Endothelial cell of umbilical vein (primary cell): ENCODE data around the gene GTF2H1. TPM values are rescaled to one million over a fixed set of nuclear protein-coding genes. Genes with fewer than 3 reads are reported as not detected.

ENCODE experiments used
- BruUV-seq: library from RNA; stranded (reverse); fragments of 400-500 nt; replicated peaks from 2 replicates; lab custom pipeline; 2021; lab: Mats Ljungman, UMichigan
- CTCF ChIA-PET: fragments of 300-600, 350-600 bp; sonication (Branson Sonifier 250); formaldehyde crosslinking; loops from one replicate; lab custom pipeline; 2021; ENCODE audit warnings: antibody characterized with exemption, inconsistent platforms; lab: Charles Lee
- POLR2A ChIA-PET: fragments of 300-600, 350-600 bp; sonication (Branson Sonifier 250); formaldehyde crosslinking; loops from one replicate; lab custom pipeline; 2021; ENCODE audit warnings: antibody characterized with exemption, inconsistent platforms; lab: Charles Lee
- DNase-seq: peaks from one replicate; pipeline ENCODE4 v3.0.0-alpha.2; 2011; ENCODE audit warnings: low read depth, low spot score
- FAIRE-seq: peaks from 2 replicates; lab custom pipeline; 2011; peaks lifted over from hg19 to GRCh38; lab: Jason Lieb, UNC
- H2AFZ ChIP-seq: 2 replicates; pipeline ENCODE4 v1.6.0; 2012; ENCODE audit warnings: low read depth, low read length, control low read depth, inconsistent platforms
- H3K27ac ChIP-seq: 2 replicates; pipeline ENCODE4 v1.5.1; 2011; ENCODE audit warnings: low read depth, mild to moderate bottlenecking, control low read depth, low read length, moderate library complexity; ENCODE audit not compliant: insufficient read depth
- H3K27me3 ChIP-seq, 2 experiments: 2 replicates each; pipeline versions ENCODE4 v1.6.0 to v1.6.1; 2011; ENCODE audit warnings: low read length in 2 of 2, mixed read lengths in 1 of 2; ENCODE audit not compliant: control insufficient read depth in 2 of 2, insufficient read depth in 2 of 2
- H3K36me3 ChIP-seq, 2 experiments: 2 replicates in 1 of 2; 3 replicates in 1 of 2; pipeline ENCODE4 v1.5.1; 2011; ENCODE audit warnings: low read length in 2 of 2, mild to moderate bottlenecking in 1 of 2, moderate library complexity in 1 of 2; ENCODE audit not compliant: control insufficient read depth in 2 of 2, insufficient read depth in 2 of 2; ENCODE audit errors: extremely low read depth in 1 of 2
- H3K4me1 ChIP-seq: 3 replicates; pipeline ENCODE4 v1.5.1; 2011; ENCODE audit warnings: mild to moderate bottlenecking, low read length; ENCODE audit not compliant: control insufficient read depth, insufficient read depth; ENCODE audit errors: extremely low read depth
- H3K4me2 ChIP-seq: 2 replicates; pipeline ENCODE4 v1.6.1; 2011; ENCODE audit warnings: low read length, control low read depth, mixed read lengths; ENCODE audit not compliant: insufficient read depth
- H3K4me3 ChIP-seq, 3 experiments: fragments of 200-600 bp in 1 of 3; sonication (generic), shearing (Covaris generic) in 1 of 3; replicated peaks in 1 of 3; 2 replicates each; pipeline ENCODE4 v1.5.1; 2011 to 2016; ENCODE audit warnings: control low read depth in 3 of 3, low read length in 3 of 3, mild to moderate bottlenecking in 2 of 3, inconsistent platforms in 1 of 3, low read depth in 1 of 3, moderate library complexity in 1 of 3; ENCODE audit not compliant: insufficient read depth in 1 of 3
- H3K79me2 ChIP-seq: 2 replicates; pipeline ENCODE4 v1.6.0; 2012; ENCODE audit warnings: low read length, inconsistent platforms; ENCODE audit not compliant: control insufficient read depth, insufficient read depth
- H3K9ac ChIP-seq: replicated peaks from 2 replicates; pipeline ENCODE3; 2011; ENCODE audit warnings: low read length, control low read depth; ENCODE audit not compliant: insufficient read depth; ENCODE audit errors: extremely low read depth
- H3K9me1 ChIP-seq: replicated peaks from 3 replicates; pipeline ENCODE4 v1.6.0; 2011; ENCODE audit warnings: mild to moderate bottlenecking, low read length; ENCODE audit not compliant: control insufficient read depth, insufficient read depth; ENCODE audit errors: extremely low read depth
- H3K9me3 ChIP-seq: replicated peaks from 2 replicates; pipeline ENCODE4 v1.5.1; 2012; ENCODE audit warnings: low read length, inconsistent platforms; ENCODE audit not compliant: control insufficient read depth, insufficient read depth
- H4K20me1 ChIP-seq: replicated peaks from 2 replicates; pipeline ENCODE3; 2011; ENCODE audit warnings: mild to moderate bottlenecking, low read length; ENCODE audit not compliant: control insufficient read depth, insufficient read depth; ENCODE audit errors: extremely low read depth
- EZH2 ChIP-seq: IDR thresholded peaks from 2 replicates; pipeline ENCODE4 v1.6.1; 2012; ENCODE audit warnings: borderline replicate concordance, low read depth, mild to moderate bottlenecking, moderate library complexity, low read length, inconsistent platforms; ENCODE audit not compliant: severe bottlenecking
- FOS ChIP-seq: IDR thresholded peaks from 2 replicates; pipeline ENCODE4 v1.6.1; 2011; ENCODE audit warnings: mild to moderate bottlenecking, low read length, moderate library complexity, borderline replicate concordance; ENCODE audit not compliant: insufficient read depth
- GATA2 ChIP-seq: IDR thresholded peaks from 2 replicates; pipeline ENCODE4 v1.7.0; 2011; ENCODE audit warnings: low read depth, mild to moderate bottlenecking, moderate library complexity, mixed read lengths, low read length; ENCODE audit not compliant: insufficient read length, insufficient read depth
- JUN ChIP-seq: IDR thresholded peaks from 2 replicates; pipeline ENCODE4 v1.6.1; 2011; ENCODE audit warnings: borderline replicate concordance, low read depth; ENCODE audit not compliant: insufficient read length, insufficient read depth
- MYC ChIP-seq: IDR thresholded peaks from one replicate; pipeline ENCODE4 v1.6.1; 2011; ENCODE audit warnings: mild to moderate bottlenecking, low read depth, low read length
- POLR2A ChIP-seq: IDR thresholded peaks from 2 replicates; pipeline ENCODE4 v1.6.1; 2012; ENCODE audit warnings: low read depth, mild to moderate bottlenecking, control low read depth, low read length
- POLR2AphosphoS5 ChIP-seq: IDR thresholded peaks from 2 replicates; pipeline ENCODE4 v1.6.1; 2012; ENCODE audit warnings: low read depth, mild to moderate bottlenecking, control low read depth, low read length, moderate library complexity; ENCODE audit not compliant: insufficient read depth
- dilution Hi-C: fragments of 300-500 bp; cut with MboI; formaldehyde crosslinking; loops from one replicate; pipeline ENCODE4 v1.15.0; 2019; ENCODE audit warnings: low sequenced_read_pairs; ENCODE audit not compliant: extremely low pct_ligation_motif_present
- intact Hi-C: fragments of 100-400 bp; cut with micrococcal nuclease; formaldehyde crosslinking; loops from one replicate; pipeline ENCODE4 v1.10.0; 2022
- polyA plus RNA-seq, 4 experiments: library from polyadenylated mRNA; depleted of rRNA in 3 of 4; stranded (reverse) in 3 of 4; unstranded in 1 of 4; fragments of >200 nt; gene quantifications; 2 replicates each; pipeline versions ENCODE4 v1.2.1 to v1.2.3, GENCODE V29; 2011 to 2012; ENCODE audit warnings: missing spikeins in 1 of 4
- total RNA-seq: library from RNA; stranded (reverse); gene quantifications from 2 replicates; pipeline ENCODE4 v1.2.3, GENCODE V29; 2021
- TF ChIP-seq, protein P1 (sequence below): IDR thresholded peaks from 2 replicates; pipeline ENCODE4 v1.6.1; 2011; ENCODE audit not compliant: insufficient read depth, insufficient read length
- TF ChIP-seq, protein P2 (sequence below), 2 donors: IDR thresholded peaks; 1 replicate in 1 of 2; 2 replicates in 1 of 2; pipeline ENCODE4 v1.5.1; 2011; ENCODE audit warnings: low read length in 2 of 2, mild to moderate bottlenecking in 2 of 2, moderate library complexity in 2 of 2, control low read depth in 1 of 2, inconsistent platforms in 1 of 2, low read depth in 1 of 2; ENCODE audit not compliant: insufficient read depth in 1 of 2; ENCODE audit errors: extremely low read depth in 1 of 2

Gene GTF2H1
- total and polyA plus RNA-seq, 2 donors (not counting 3 experiments of a cell fraction or from before 2014, with no cell fraction given): 15.7 to 47.7 TPM

DNA sequence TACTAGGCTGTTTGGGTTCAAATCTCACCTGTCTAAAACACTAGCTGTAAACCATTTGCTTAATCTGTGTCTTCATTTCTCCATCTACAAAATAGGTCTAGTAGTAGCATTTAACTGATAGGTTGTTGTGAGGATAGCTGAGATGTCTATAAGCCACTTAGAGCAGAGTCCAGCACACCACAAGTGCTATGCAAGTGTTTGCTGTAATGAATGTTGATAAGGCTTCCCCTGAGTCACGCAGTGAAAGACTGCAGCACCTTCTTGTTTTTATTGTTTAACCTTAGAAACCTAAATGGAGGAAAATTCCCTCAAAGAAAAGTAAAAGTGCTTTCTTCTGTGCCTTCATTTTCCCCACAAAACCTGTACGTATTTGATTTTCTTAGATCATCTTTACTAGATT, 48.9 kb downstream of the GTF2H1 start:
- intact Hi-C loops: no loop called here
- DNase-seq (no peak), FAIRE-seq (no peak)
- Histone ChIP-seq H3K4me2 (no peak overlapping the region), H3K9me1 (no peaks in the 10 kb centered on the region), H3K9ac (no peak overlapping the region), H3K9me3 (no peaks in the 10 kb centered on the region), H2AFZ (no peak overlapping the region), H3K36me3 (peaks cover 0 to 2% of the 10 kb centered on the region in 2 experiments), H4K20me1 (no peaks in the 10 kb centered on the region), H3K27ac (no peak overlapping the region), H3K79me2 (no peaks in the 10 kb centered on the region), H3K27me3 (no peaks in the 10 kb centered on the region), H3K4me1 (no peaks in the 10 kb centered on the region), H3K4me3 (no peak overlapping the region)
- BruUV-seq: no TSS peak
- dilution Hi-C loops: no loop called here
- TF ChIP-seq EZH2 (no peak), FOS (no peak), MYC (no peak), POLR2AphosphoS5 (no peak), JUN (no peak), POLR2A (no peak), GATA2 (no peak)
- TF ChIP-seq, protein P1, sequence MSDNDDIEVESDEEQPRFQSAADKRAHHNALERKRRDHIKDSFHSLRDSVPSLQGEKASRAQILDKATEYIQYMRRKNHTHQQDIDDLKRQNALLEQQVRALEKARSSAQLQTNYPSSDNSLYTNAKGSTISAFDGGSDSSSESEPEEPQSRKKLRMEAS: no peak
- TF ChIP-seq, protein P2, sequence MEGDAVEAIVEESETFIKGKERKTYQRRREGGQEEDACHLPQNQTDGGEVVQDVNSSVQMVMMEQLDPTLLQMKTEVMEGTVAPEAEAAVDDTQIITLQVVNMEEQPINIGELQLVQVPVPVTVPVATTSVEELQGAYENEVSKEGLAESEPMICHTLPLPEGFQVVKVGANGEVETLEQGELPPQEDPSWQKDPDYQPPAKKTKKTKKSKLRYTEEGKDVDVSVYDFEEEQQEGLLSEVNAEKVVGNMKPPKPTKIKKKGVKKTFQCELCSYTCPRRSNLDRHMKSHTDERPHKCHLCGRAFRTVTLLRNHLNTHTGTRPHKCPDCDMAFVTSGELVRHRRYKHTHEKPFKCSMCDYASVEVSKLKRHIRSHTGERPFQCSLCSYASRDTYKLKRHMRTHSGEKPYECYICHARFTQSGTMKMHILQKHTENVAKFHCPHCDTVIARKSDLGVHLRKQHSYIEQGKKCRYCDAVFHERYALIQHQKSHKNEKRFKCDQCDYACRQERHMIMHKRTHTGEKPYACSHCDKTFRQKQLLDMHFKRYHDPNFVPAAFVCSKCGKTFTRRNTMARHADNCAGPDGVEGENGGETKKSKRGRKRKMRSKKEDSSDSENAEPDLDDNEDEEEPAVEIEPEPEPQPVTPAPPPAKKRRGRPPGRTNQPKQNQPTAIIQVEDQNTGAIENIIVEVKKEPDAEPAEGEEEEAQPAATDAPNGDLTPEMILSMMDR (IDR thresholded peaks at IDR 0.05; ENCODE audit: extremely low read depth in 1 of 2, insufficient read depth in 1 of 2, low read depth in 1 of 2, low read length in 2 of 2): no peak
- ChIA-PET CTCF (no interaction called here), POLR2A (no interaction called here)
